GM12875 (cell line): ENCODE data around the gene TEX54.

Source experiments
- H3K4me3 ChIP-seq: one replicate; pipeline ENCODE4 v1.5.1; 2011; ENCODE audit warnings: low read depth, low read length, control low read depth
- CTCF ChIP-seq: IDR thresholded peaks from 2 replicates; pipeline ENCODE4 v1.5.1; 2011; ENCODE audit warnings: low read depth, mild to moderate bottlenecking, control low read depth, inconsistent platforms, low read length, moderate library complexity, borderline replicate concordance; ENCODE audit not compliant: insufficient read depth

The TEX54 gene

DNA sequence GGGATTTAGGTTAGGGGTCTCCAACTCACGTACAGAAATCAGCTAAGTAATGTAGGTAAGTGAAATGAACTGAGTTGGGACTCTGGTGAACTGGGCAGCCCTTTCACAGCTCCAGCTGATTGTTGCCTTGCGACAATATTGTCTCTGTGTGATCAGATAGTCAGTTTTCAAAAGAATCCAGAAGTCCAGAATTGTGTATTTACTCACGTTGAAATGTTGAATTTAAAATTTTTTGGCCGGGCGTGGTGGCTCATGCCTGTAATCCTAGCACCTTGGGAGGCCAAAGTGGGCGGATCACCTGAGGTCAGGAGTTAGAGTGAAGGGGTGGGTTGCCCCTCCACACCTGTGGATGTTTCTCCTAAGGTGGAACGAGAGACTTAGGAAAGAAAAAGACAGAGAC lies 25.6 kb upstream of the TEX54 start:
- peak overlapping the region; percentile 18 for H3K4me3 ChIP-seq

GRCh38 chr11:62857541-62857982 lies 24.9 kb upstream of the TEX54 start:
- TF ChIP-seq CTCF: no peak
- peak overlapping the region; percentile 55 for H3K4me3 ChIP-seq

More for the DNA sequence above, 25.6 kb upstream of the TEX54 start:
- TF ChIP-seq CTCF: no peak

GRCh38 chr11:62856333-62856895 lies 23.8 kb upstream of the TEX54 start:
- no peak for TF ChIP-seq CTCF
- peak overlapping the region; percentile 55 for H3K4me3 ChIP-seq

- no peak for TF ChIP-seq CTCF
- peak overlapping the region; percentile 89 for H3K4me3 ChIP-seq
These were observed 23.1 kb upstream of the TEX54 start for GRCh38 chr11:62855571-62856332.

DNA sequence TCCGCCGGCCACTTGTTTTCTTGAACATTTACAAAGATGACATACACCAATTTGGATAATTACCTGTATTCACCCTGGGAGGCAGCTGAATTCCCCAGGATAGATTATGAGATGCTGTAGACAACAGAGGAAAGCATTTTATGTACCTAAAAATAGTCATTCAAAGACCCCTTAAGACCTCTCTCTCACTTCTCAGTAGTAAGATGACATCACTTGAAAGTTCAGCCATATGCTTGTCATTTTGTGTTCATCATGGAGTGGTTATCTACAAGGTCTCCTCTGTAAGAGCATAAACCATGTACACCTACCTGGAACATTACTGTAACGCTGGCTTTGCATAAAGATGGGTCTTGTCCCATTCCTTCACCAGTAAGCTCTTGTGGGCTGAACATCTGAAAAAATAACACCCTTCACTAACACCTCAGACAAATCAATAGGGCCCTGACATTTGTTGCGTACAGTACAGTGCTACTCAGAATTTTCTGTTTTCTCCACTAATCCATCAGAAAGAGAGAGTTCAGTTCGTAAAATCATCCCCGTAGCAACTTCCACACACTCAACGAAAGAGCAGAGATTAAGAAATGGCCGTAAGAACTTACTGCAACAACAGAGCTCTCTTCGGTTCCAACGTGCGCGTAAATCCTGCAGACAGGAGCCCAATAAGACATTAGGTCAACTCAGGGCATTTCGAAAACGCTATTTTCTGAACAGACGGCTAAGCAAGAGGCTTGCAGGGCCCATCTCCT lies 22.4 kb upstream of the TEX54 start:
- peak overlapping the region; percentile 89 for H3K4me3 ChIP-seq

DNA sequence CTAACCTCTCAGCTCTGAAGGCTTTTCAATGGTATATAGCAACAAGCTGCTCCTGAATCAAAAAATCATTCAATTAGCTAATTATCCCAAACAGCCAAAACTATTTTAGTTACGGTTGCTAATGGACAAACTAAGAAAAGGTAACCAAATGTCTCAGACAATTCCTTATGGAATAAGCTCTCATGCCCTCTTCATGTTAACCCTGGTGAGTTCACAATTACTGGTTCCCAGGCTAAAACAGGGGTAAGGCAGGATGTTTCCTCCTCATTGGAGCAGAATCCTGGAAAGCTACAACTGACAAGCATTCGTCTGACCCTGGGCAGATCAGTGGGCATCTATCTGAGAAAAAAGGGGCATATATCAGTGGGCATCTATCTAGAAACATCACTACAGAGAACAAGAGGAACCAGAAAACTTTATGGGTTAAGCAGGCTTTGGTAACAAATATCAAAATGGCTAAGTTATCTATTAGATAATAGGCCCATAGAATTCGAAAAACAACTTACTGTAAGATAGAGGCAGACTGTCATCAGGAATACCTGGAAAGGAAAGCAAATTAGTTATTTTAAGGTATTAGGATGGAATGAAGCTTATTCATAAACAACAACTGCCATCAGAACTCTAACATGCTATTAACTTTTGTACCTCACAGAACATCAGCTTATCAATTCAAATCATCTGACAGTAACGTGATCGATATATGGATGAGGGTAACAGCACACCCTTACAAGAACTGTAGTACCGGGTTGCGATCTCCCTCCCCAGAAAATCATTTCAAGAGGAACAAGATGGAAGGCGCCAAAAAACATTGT lies 21.6 kb upstream of the TEX54 start:
- no peak for TF ChIP-seq CTCF
- H3K4me3 ChIP-seq: peak overlapping the region; percentile 89

More for the DNA sequence above, 22.4 kb upstream of the TEX54 start:
- no peak for TF ChIP-seq CTCF
